Uterus (tissue), 2 donors: ENCODE measurements around the gene ZNF516.

Experiments used
- POLR2A ChIP-seq, 2 donors: fragments of 450-650 bp; IDR thresholded peaks; one replicate each; pipeline ENCODE4 v1.6.1; 2016; ENCODE audit warnings: antibody characterized with exemption in 2 of 2, mild to moderate bottlenecking in 1 of 2, moderate library complexity in 1 of 2
- TF ChIP-seq, protein P1 (sequence below), 4 experiments: fragments of 200-600 bp in 2 of 4; fragments of 450-650 bp in 2 of 4; sonication (generic) in 2 of 4; IDR thresholded peaks; one replicate each; pipeline ENCODE4 v1.5.1; 2016 to 2019; ENCODE audit warnings: antibody characterized with exemption in 4 of 4, mild to moderate bottlenecking in 2 of 4, moderate library complexity in 1 of 4

DNA sequence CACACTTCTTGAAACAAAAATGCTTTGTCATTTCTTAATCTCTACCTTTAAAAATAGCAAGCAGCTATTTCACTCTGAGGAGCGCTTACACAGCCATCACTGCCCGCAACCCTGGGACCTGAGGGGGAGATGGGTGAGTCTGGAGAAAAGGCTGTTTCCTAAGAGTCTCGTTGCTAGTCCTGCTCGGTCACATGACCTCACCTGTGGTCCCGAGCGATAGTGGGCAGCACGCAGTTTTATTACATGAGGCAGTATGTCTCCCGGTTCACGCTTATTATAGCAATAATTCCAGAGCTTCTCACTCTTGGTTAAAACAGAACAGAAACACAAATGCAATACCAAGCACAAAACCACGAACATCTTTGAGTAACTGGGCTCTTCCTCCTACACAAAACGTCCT, 105.3 kb downstream of the ZNF516 start:
- TF ChIP-seq, protein P1, sequence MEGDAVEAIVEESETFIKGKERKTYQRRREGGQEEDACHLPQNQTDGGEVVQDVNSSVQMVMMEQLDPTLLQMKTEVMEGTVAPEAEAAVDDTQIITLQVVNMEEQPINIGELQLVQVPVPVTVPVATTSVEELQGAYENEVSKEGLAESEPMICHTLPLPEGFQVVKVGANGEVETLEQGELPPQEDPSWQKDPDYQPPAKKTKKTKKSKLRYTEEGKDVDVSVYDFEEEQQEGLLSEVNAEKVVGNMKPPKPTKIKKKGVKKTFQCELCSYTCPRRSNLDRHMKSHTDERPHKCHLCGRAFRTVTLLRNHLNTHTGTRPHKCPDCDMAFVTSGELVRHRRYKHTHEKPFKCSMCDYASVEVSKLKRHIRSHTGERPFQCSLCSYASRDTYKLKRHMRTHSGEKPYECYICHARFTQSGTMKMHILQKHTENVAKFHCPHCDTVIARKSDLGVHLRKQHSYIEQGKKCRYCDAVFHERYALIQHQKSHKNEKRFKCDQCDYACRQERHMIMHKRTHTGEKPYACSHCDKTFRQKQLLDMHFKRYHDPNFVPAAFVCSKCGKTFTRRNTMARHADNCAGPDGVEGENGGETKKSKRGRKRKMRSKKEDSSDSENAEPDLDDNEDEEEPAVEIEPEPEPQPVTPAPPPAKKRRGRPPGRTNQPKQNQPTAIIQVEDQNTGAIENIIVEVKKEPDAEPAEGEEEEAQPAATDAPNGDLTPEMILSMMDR (IDR thresholded peaks at IDR 0.05) = no peak
- no peak for TF ChIP-seq POLR2A (IDR thresholded peaks at IDR 0.05)
